CD4-positive, alpha-beta T cell (primary cell): ENCODE measurements around the gene VAT1L. TPM values are rescaled to one million over a fixed set of nuclear protein-coding genes. Genes with fewer than 3 reads are reported as not detected.

ENCODE experiments used
- ATAC-seq: fragments of 200-7000 bp; cut with Tn5 transposase; one replicate; pipeline ENCODE4 v1.10.0; 2022; ENCODE audit warnings: mild to moderate bottlenecking; ENCODE audit not compliant: poor library complexity
- CTCF ChIA-PET: fragments of 350-600 bp; sonication (Branson Sonifier 250); formaldehyde crosslinking; loops from one replicate; lab custom pipeline; 2021; ENCODE audit warnings: antibody characterized with exemption, inconsistent platforms; lab: Charles Lee
- POLR2A ChIA-PET: fragments of 350-600 bp; sonication (Branson Sonifier 250); formaldehyde crosslinking; loops from one replicate; lab custom pipeline; 2021; ENCODE audit warnings: antibody characterized with exemption, inconsistent platforms; lab: Charles Lee
- DNase-seq, 14 experiments: peaks; one replicate each; pipeline ENCODE4 v3.0.0-alpha.2; 2013 to 2020; ENCODE audit warnings: mixed read lengths in 2 of 14
- H3K27ac ChIP-seq, 2 donors: one replicate each; pipeline versions ENCODE4 v1.5.1 to v1.7.0; 2013; ENCODE audit warnings: low read length in 2 of 2, low read depth in 1 of 2, mild to moderate bottlenecking in 1 of 2
- H3K27me3 ChIP-seq, 2 experiments: 1 replicate in 1 of 2; 2 replicates in 1 of 2; pipeline versions ENCODE4 v1.6.1 to v1.7.0; 2013; ENCODE audit warnings: low read length in 2 of 2, control low read depth in 1 of 2, mild to moderate bottlenecking in 1 of 2, moderate library complexity in 1 of 2; ENCODE audit not compliant: insufficient read depth in 2 of 2, control insufficient read depth in 1 of 2
- H3K36me3 ChIP-seq: one replicate; pipeline ENCODE4 v1.6.1; 2013; ENCODE audit warnings: low read length, control low read depth; ENCODE audit not compliant: insufficient read depth
- H3K4me1 ChIP-seq: one replicate; pipeline ENCODE4 v1.6.1; 2013; ENCODE audit warnings: low read length, control low read depth; ENCODE audit not compliant: insufficient read depth
- H3K4me3 ChIP-seq: one replicate; pipeline ENCODE4 v1.5.1; 2013; ENCODE audit warnings: mild to moderate bottlenecking, low read length, moderate library complexity
- H3K9me3 ChIP-seq, 2 experiments: 1 replicate in 1 of 2; 2 replicates in 1 of 2; pipeline versions ENCODE4 v1.6.1 to v1.7.0; 2013; ENCODE audit warnings: low read length in 2 of 2, mild to moderate bottlenecking in 2 of 2, control low read depth in 1 of 2, moderate library complexity in 1 of 2; ENCODE audit not compliant: control insufficient read depth in 1 of 2, insufficient read depth in 1 of 2
- H3K27ac Mint-ChIP-seq: one replicate; pipeline ENCODE4 v1.8.0; 2020; ENCODE audit warnings: mixed read lengths
- H3K27me3 Mint-ChIP-seq: one replicate; pipeline ENCODE4 v1.8.0; 2021; ENCODE audit warnings: mixed read lengths
- H3K36me3 Mint-ChIP-seq: one replicate; pipeline ENCODE4 v1.8.0; 2021; ENCODE audit warnings: low read depth, mixed read lengths
- H3K4me1 Mint-ChIP-seq: one replicate; pipeline ENCODE4 v1.8.0; 2021; ENCODE audit warnings: low read depth, mixed read lengths
- H3K4me3 Mint-ChIP-seq: one replicate; pipeline ENCODE4 v1.8.0; 2020; ENCODE audit warnings: mild to moderate bottlenecking, mixed read lengths
- H3K9me3 Mint-ChIP-seq: one replicate; pipeline ENCODE4 v1.8.0; 2020; ENCODE audit warnings: mixed read lengths
- CTCF ChIP-seq: fragments of 200-600 bp; IDR thresholded peaks from one replicate; pipeline ENCODE4 v1.8.0; 2022; ENCODE audit warnings: antibody characterized with exemption, mild to moderate bottlenecking
- intact Hi-C, 2 experiments: fragments of 100-400 bp; cut with DNase I in 1 of 2; cut with micrococcal nuclease in 1 of 2; formaldehyde crosslinking; loops; one replicate each; pipeline versions ENCODE4 v1.15.1 to v1.9.0; 2023 to 2025; cut with DNase I, micrococcal nuclease
- total RNA-seq, 174 experiments: library from RNA in 2 of 174; stranded (reverse) in 2 of 174; gene quantifications; one replicate each; pipeline ENCODE4 v1.2.3 and lab custom pipeline; 2021 to 2026

Gene VAT1L
- total RNA-seq, 2 experiments from 2014 or later, result not detected

- Histone ChIP-seq H3K27me3 (peaks cover 0 to 4% of the 10 kb centered on the region in 2 experiments), H3K4me1 (no peaks in the 10 kb centered on the region), H3K9me3 (no peaks in the 10 kb centered on the region), H3K36me3 (no peaks in the 10 kb centered on the region), H3K4me3 (no peak overlapping the region), H3K27ac (no peak overlapping the region)
- Mint-ChIP-seq H3K27me3 (peaks cover 16% of the 10 kb centered on the region), H3K4me3 (no peak overlapping the region), H3K9me3 (no peaks in the 10 kb centered on the region), H3K36me3 (no peaks in the 10 kb centered on the region), H3K27ac (no peak overlapping the region), H3K4me1 (no peaks in the 10 kb centered on the region)
- ATAC-seq (no peak), DNase-seq (no peak)
- POLR2A ChIA-PET, result no interaction called here
- CTCF ChIA-PET, result no interaction called here
- TF ChIP-seq CTCF, result no peak
- intact Hi-C loops, result no loop called here
These were observed 46.5 kb downstream of the VAT1L start for GRCh38 chr16:77834635-77835540.

DNA sequence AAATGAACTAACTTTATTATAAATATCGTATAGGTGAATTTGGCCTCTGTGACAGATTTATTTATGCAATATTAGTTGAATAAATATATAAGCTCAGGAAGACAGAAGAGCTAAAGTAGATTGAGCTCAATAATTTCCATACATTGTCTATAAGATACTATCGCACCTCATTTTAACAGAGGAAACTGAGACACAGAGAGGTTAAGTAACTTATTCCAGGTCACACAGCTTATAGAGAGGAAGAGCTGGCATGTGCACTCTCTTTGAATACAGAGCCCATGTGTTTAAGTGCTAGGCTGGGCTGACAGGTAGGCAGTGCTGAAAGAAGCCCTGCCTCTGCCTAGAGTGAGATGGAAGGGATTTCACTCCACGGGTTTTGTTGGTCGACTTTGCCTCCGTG, 48.4 kb downstream of the VAT1L start:
- H3K27me3 Mint-ChIP-seq, result peaks cover 16% of the 10 kb centered on the region
- CTCF ChIA-PET, result no interaction called here

GRCh38 chr16:77838597-77839255, 50.4 kb downstream of the VAT1L start:
- H3K4me1 Mint-ChIP-seq, result no peaks in the 10 kb centered on the region
- no peaks in the 10 kb centered on the region for H3K9me3 ChIP-seq
- POLR2A ChIA-PET, result no interaction called here
- CTCF ChIA-PET, result no interaction called here
- no peak overlapping the region for H3K27ac Mint-ChIP-seq
- no peak overlapping the region for H3K27ac ChIP-seq
- H3K4me3 Mint-ChIP-seq, result no peak overlapping the region
- peaks cover 0 to 4% of the 10 kb centered on the region in 2 experiments for H3K27me3 ChIP-seq
- H3K36me3 Mint-ChIP-seq, result no peaks in the 10 kb centered on the region
- peaks cover 9% of the 10 kb centered on the region for H3K27me3 Mint-ChIP-seq
- H3K4me3 ChIP-seq, result no peak overlapping the region
- no peaks in the 10 kb centered on the region for H3K9me3 Mint-ChIP-seq
- TF ChIP-seq CTCF, result no peak
- ATAC-seq (no peak), DNase-seq (no peak)
- intact Hi-C loops, result no loop called here
- no peaks in the 10 kb centered on the region for H3K4me1 ChIP-seq
- H3K36me3 ChIP-seq, result no peaks in the 10 kb centered on the region

More for the DNA sequence above, 48.4 kb downstream of the VAT1L start:
- no peak overlapping the region for H3K4me3 ChIP-seq
- no peaks in the 10 kb centered on the region for H3K36me3 ChIP-seq
- H3K9me3 Mint-ChIP-seq, result no peaks in the 10 kb centered on the region
- H3K27ac Mint-ChIP-seq, result no peak overlapping the region
- no peaks in the 10 kb centered on the region for H3K4me1 Mint-ChIP-seq
- TF ChIP-seq CTCF, result no peak
- H3K9me3 ChIP-seq, result no peaks in the 10 kb centered on the region
- H3K4me3 Mint-ChIP-seq, result no peak overlapping the region
- no peak overlapping the region for H3K27ac ChIP-seq
- no peak for DNase-seq
- H3K4me1 ChIP-seq, result no peaks in the 10 kb centered on the region
- peaks cover 0 to 4% of the 10 kb centered on the region in 2 experiments for H3K27me3 ChIP-seq
- POLR2A ChIA-PET, result no interaction called here
- no peaks in the 10 kb centered on the region for H3K36me3 Mint-ChIP-seq
- no peak for ATAC-seq
- intact Hi-C loops, result no loop called here
